Dermis microvascular lymphatic vessel endothelial cell (primary cell): ENCODE data around the gene RAB7B. TPM values are rescaled to one million over a fixed set of nuclear protein-coding genes. Genes with fewer than 3 reads are reported as not detected.
A peak's percentile ranks its signal among the peaks of the same experiment; 100 is the strongest.

Source experiments
- DNase-seq, 2 donors: peaks; one replicate each; pipeline versions ENCODE4 v3.0.0 to v3.0.0-alpha.2; 2010; ENCODE audit warnings: low read depth in 2 of 2
- total RNA-seq: library from RNA; depleted of rRNA; stranded (reverse); fragments of >200 nt; gene quantifications from 2 replicates; pipeline ENCODE4 v1.2.1, GENCODE V29; 2014

Gene RAB7B
- total RNA-seq, 1 donor from 2014 or later = not detected

DNA sequence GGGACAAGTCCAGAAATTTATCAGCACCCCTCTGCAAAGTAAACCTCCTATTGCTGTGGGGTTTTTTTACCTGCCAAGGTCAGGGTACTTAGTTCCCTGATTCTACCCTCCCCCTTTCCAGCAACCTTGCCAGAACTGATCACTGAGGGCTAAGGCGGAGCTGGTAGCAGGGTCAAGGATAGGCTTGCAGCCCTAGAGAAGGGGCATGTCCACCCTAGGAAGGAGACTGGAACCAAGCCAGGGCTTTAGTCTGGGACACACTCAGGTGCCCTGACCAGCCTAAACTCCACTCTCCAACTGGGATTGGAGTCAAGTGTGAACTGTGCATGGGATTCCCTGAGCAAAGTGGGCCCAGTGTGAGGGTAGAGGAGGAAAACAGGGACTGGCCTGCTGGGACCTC, 53.4 kb downstream of the RAB7B start:
- no peak for DNase-seq

DNA sequence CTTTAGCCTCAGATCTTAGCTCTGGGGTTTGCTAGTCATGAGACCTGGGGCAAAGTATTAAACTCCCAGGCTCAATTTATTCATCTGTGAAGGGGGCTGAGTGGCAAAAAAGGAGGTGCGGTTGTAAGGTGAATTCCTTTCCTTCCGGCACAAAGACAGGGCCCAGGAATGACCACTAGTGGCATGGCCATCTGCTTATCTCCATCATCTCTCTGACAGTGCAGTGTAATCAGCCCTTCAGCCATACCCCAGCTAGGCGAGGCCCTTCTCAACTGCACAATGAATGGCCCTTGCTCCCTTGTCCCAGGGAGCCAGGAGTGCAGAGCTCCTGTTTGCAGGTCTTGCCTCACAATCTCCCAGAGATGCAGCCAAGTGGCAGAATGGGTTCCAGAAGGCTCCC, 54.3 kb downstream of the RAB7B start:
- DNase-seq = no peak

- no peak for DNase-seq
These were observed 55.2 kb downstream of the RAB7B start for GRCh38 chr1:205948039-205948438.

- no peak for DNase-seq
These were observed 56.2 kb downstream of the RAB7B start for GRCh38 chr1:205947024-205947423.

DNA sequence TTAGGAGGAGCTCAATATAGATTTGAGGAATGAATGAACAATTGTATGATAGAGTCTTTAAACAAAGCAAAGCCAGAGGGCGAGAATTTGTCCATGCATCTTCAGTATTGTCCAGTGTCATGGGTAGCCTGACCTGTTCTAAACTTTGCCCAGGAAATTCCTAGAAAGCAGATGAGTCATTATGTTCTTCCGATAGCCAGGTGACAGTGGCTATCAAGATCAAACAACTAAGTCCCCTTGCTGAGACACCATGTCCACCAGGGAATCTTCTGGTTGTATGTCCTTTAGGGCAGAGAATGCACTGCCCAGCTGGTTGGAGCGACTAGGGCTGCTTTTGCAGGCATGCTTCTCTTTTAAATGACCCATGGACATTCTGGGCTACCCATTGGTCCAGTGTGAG, 58.1 kb downstream of the RAB7B start:
- DNase-seq = no peak

- DNase-seq = no peak
These were observed 58.7 kb downstream of the RAB7B start for GRCh38 chr1:205944525-205944924.

- DNase-seq = no peak
These were observed 60.0 kb downstream of the RAB7B start, which contains the start of gene SLC26A9 for GRCh38 chr1:205943245-205943644. TSS of gene SLC26A9 (minus strand) at chr1:205943456. CDS start at chr1:205935820, 7,636 bp downstream.

DNA sequence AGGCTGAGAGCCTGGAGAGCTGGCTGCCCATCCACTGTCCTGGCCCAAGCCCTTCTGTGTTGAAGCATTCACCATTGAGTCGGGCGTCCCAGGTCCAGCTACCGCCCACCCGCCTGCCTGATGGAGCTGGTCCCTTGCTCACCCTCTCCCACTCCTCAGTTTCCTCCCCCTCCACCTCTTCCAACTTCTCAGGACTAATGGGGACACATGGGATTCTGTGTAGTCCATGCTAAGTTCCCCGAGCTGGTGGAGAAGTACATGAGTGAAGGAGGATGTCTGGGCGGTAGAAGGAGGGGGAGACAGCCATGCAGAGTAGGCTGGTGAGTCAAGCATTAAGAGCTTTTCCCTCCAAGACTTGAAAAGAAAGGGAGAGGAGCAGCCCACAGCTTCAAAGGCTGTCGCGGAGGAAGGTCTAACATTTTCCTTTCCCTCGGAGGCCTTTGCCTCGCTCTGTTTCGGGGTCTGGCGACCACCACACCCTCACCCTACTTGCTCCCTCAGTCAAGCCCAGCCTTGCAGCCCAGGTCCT, 60.5 kb downstream of the RAB7B start:
- no peak for DNase-seq

GRCh38 chr1:205940710-205941109, 62.5 kb downstream of the RAB7B start:
- DNase-seq = no peak

DNA sequence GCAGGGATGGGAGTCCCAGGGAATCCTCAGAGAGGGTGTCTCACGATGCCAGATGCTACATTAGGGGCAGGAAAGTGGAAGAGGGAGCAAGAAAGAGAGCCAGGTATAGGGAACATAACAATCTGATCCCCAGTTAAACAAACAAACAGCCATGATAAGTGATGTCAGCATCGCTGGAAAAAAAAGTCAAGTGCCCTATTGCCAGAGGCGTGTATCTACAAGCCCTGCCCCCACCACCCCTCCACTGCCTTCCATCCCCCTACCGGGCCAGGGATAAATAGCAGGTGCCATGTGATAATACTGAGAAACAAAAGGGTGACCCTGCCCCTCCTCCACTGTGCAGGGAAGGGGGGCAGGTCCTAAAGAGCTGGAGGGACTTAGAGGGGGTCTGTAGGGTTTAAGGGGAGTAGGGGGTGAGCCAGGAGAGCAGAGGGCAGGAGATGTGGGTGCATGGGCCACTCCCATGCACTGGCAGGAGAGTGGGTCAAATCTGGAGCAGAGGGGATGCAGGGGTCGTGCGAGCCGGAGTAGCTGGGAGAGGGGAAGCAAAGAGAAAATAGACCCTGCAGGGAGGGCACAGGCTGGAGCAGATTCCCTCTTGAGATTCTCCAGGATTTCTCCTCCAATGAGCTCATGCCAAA, 63.4 kb downstream of the RAB7B start:
- no peak for DNase-seq

GRCh38 chr1:205938682-205939081, 64.5 kb downstream of the RAB7B start:
- no peak for DNase-seq

DNA sequence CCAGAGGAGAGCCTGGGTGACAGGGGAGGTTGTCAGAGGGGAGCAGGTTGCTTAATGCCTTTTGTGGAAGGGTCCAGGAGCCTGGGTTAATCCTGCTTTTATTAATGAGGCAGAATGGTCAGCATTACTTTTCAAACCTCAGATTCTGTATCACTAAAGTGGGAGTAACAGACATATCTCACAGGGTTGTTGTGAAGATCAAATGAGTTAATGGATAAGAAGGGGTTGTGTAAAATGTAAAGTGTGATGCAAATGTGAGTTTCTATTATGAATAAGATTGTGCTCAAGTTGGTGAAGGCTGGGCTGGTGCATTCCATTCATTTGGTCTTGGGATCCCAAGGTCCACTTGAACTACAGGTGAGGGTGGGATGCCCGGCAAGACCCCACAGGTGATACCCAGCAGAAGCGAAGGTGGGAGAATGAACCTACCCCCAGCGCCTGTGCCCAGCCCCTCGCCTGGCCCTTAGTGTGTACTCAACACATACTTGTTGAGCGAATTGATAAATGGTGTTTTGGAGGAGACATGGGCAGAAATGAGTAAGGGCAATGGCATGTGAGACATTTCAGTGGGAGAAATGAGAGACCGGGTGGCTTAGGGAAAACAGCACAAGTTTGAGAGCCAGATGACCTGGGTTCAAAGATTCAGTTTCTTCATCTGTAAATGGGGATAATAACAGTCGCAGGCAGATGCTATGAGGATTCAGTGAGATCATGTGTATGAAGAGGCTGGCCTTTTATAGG, 66.2 kb downstream of the RAB7B start:
- peak in 1 of 2 donors; percentile 28 for DNase-seq

DNA sequence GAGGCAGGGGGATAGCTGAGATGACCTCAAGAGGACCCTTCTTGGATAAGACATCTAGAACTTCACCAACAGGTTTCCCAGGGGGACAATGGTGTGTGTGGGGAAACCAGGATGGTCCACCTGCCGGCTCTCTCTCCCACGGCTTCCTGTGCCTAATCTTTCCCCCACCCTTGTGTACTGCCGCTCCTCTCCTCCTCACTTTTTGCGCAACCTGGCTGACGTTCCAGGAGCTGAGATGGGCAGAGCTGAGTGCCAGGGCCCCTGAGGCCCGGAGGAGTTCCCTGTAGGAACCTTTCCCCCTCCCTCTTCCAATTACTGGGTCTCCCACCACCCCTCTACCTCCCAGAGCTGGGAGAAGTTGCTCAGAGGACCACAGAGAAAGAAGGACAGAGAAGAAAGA, 66.9 kb downstream of the RAB7B start:
- DNase-seq = no peak

DNA sequence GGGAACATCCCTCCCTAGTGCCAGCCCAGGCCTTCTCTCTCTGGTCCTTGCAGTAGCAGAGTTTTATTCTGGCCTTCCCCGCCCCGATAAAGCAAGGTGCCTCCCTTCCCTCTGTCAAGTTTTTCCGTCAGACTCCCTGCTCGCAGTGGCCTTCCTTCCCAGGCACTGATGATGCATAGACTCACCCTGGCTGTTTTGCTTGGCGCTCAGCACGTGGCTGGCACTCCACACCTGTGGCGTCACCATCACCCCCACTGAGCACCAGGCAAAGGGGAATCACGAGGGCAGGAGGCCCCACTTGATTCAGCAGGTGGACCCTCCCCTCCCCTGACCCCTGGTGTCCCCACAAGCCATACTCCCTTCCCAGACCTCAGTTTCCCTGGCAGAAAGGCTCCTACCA, 67.3 kb downstream of the RAB7B start:
- no peak for DNase-seq

DNA sequence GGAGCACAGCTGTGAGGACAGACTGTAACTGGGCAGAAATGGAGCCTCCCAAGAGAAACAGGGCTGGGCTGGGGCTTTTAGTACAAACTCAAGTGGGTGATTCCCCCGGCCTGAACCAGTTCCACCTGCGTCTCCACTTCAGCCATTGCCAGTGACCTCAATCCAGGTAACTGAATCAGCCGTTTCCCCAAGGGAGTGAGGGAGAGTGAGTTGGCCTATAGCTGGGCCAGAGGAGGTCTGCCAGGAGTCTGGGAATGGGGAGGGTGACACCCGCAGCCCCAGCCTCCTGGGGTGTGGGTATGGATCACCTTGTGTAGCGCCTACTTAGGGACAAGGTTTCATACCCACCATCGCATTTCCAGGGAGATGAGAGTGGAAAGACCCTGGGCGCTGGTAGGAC, 68.4 kb downstream of the RAB7B start:
- DNase-seq = no peak

GRCh38 chr1:205933671-205934618, 69.2 kb downstream of the RAB7B start:
- peak; percentile 36 to 79 for DNase-seq

- no peak for DNase-seq
These were observed 70.4 kb downstream of the RAB7B start for GRCh38 chr1:205932776-205933175.

DNA sequence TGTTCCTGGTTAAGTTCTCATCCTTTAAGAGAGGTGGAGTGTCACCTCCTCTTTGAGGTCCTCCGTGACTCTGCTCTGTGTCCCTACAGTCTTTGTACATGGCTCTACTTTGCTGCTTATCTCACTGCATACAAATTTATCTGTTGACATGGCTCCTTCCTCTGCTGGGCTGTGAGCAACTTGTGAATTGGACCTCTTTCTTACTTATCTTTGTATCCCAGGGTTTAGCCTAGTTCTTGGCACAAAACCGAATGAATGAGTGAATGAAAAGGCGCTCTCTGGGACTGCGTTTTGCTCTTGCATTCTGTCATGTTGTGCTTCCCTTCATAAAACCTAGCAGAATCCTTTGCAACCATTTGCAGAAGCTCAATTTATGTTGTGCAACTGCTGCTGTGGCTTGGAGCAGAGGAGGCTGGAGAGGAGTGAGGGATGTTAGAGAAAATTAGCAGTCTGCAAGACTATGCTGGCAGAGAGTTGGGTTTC, 72.4 kb downstream of the RAB7B start:
- no peak for DNase-seq

GRCh38 chr1:205930195-205930577, 73.0 kb downstream of the RAB7B start:
- no peak for DNase-seq

DNA sequence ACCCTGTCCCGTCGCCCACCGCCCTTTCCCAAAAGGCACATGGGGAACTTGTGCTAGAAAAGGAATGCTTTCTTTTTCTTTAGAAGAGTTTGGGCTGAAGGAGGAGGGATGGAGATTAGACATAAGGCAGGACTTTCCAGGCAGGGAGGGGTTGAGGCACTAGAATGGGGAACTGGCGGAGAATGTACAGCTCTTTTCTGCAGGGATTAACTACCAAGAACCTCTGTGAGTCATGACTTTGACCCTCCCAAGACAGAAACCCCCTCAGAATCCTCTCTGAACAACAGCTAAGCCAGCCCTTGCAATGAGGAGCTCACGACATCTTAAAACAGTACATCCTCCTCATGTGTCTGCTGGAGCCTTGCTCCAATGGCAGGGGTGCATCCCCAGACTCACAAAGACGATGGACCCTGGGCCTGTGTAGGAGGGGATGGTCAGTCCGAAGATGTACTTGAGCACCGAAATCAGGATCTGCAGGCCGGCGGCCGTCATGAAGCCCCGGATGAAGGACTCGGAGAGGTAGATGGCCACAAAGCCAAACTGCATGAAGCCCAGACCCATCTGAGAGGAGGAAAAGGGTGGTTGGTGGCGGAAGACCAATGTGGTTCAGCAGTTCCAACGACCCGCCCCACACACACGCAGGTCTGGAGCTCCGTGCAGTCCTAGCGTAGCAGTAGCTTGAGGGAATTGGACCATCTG, 73.5 kb downstream of the RAB7B start:
- DNase-seq = no peak

GRCh38 chr1:205928317-205928716, 74.9 kb downstream of the RAB7B start:
- no peak for DNase-seq
